Panc1 (cell line): ENCODE results near the gene FEM1B. TPM values are rescaled to one million over a fixed set of nuclear protein-coding genes. Genes with fewer than 3 reads are reported as not detected.

Experiments
- ATAC-seq: fragments of 200-7000 bp; cut with Tn5 transposase; 2 replicates; pipeline ENCODE4 v1.9.1; 2020; ENCODE audit warnings: mild to moderate bottlenecking, moderate library complexity
- BruUV-seq: library from RNA; stranded (reverse); fragments of 400-500 nt; replicated peaks from 2 replicates; lab custom pipeline; 2021; lab: Mats Ljungman, UMichigan
- CTCF ChIA-PET: fragments of 300-600 bp; sonication (Branson Sonifier 250); formaldehyde crosslinking; loops from one replicate; lab custom pipeline; 2022; ENCODE audit warnings: antibody characterized with exemption; lab: Charles Lee
- POLR2A ChIA-PET: fragments of 300-600 bp; sonication (Branson Sonifier 250); formaldehyde crosslinking; loops from one replicate; lab custom pipeline; 2022; ENCODE audit warnings: antibody characterized with exemption; lab: Charles Lee
- DNase-seq: peaks from one replicate; pipeline ENCODE4 v3.0.0-alpha.2; 2010; ENCODE audit warnings: low read depth, low spot score
- H3K27ac ChIP-seq: 2 replicates; pipeline ENCODE4 v1.5.1; 2011; ENCODE audit warnings: mild to moderate bottlenecking, low read length, inconsistent platforms
- H3K27me3 ChIP-seq: fragments of 200-500 bp; sonication (Bioruptor generic); 2 replicates; pipeline ENCODE4 v1.6.0; 2014; ENCODE audit warnings: low read length, inconsistent platforms; ENCODE audit not compliant: control insufficient read depth, insufficient read depth
- H3K36me3 ChIP-seq: fragments of 200-500 bp; sonication (Bioruptor generic); 2 replicates; pipeline ENCODE4 v1.5.1; 2014; ENCODE audit warnings: inconsistent platforms, mild to moderate bottlenecking, low read length, moderate library complexity; ENCODE audit not compliant: control insufficient read depth, insufficient read depth
- H3K4me1 ChIP-seq: 2 replicates; pipeline ENCODE4 v1.5.1; 2011; ENCODE audit warnings: inconsistent platforms, mild to moderate bottlenecking, low read length, moderate library complexity; ENCODE audit not compliant: control insufficient read depth, insufficient read depth
- H3K4me3 ChIP-seq, 2 experiments: 2 replicates each; pipeline ENCODE4 v1.5.1; 2011 to 2012; ENCODE audit warnings: low read depth in 2 of 2, low read length in 2 of 2, mild to moderate bottlenecking in 2 of 2, inconsistent platforms in 1 of 2, moderate library complexity in 1 of 2
- H3K9me3 ChIP-seq: fragments of 200-500 bp; sonication (Bioruptor generic); 2 replicates; pipeline ENCODE4 v1.5.1; 2014; ENCODE audit warnings: low read depth, mild to moderate bottlenecking, inconsistent platforms, low read length, moderate library complexity; ENCODE audit not compliant: control insufficient read depth, insufficient read depth
- CTCF ChIP-seq: fragments of 450-650 bp; IDR thresholded peaks from 2 replicates; pipeline ENCODE4 v1.5.1; 2017; ENCODE audit warnings: mild to moderate bottlenecking
- POLR2AphosphoS5 ChIP-seq: IDR thresholded peaks from 2 replicates; pipeline ENCODE4 v1.6.1; 2012; ENCODE audit warnings: mild to moderate bottlenecking, low read depth, low read length, moderate library complexity
- REST ChIP-seq, 2 experiments: IDR thresholded peaks; 2 replicates each; pipeline ENCODE4 v1.6.1; 2011 to 2012; ENCODE audit warnings: low read depth in 2 of 2, control low read depth in 1 of 2, low read length in 1 of 2, mild to moderate bottlenecking in 1 of 2, moderate library complexity in 1 of 2; ENCODE audit not compliant: insufficient read depth in 1 of 2
- SIN3A ChIP-seq: IDR thresholded peaks from 2 replicates; pipeline ENCODE4 v1.6.1; 2012; ENCODE audit warnings: low read depth, mild to moderate bottlenecking, low read length, moderate library complexity, borderline replicate concordance; ENCODE audit not compliant: insufficient read depth
- TCF7L2 ChIP-seq: IDR thresholded peaks from 2 replicates; pipeline ENCODE4 v1.6.1; 2011; ENCODE audit warnings: mild to moderate bottlenecking, low read depth, low read length, inconsistent platforms
- in situ Hi-C: cut with HindIII; loops from 2 replicates; pipeline ENCODE4 v1.10.0; 2016; ENCODE audit warnings: low sequenced_read_pairs, low pct_unique_long_range_greater_than_20kb
- intact Hi-C: fragments of 100-400 bp; cut with micrococcal nuclease; formaldehyde crosslinking; loops from one replicate; pipeline ENCODE4 v1.10.0; 2022; ENCODE audit not compliant: unreplicated experiment
- total RNA-seq: library from RNA; stranded (reverse); gene quantifications from one replicate; pipeline ENCODE4 v1.2.1, GENCODE V29; 2021; ENCODE audit not compliant: unreplicated experiment

The FEM1B gene
- total RNA-seq, 1 experiment from 2014 or later = 34.8 TPM

GRCh38 chr15:68322796-68323195 lies 45.3 kb downstream of the FEM1B start:
- H3K36me3 ChIP-seq = no peaks in the 10 kb centered on the region
- H3K4me3 ChIP-seq = no peak overlapping the region
- H3K4me1 ChIP-seq = no peaks in the 10 kb centered on the region
- ATAC-seq (no peak), DNase-seq (no peak)
- no peak for TF ChIP-seq TCF7L2
- no peak for TF ChIP-seq SIN3A
- no peak for TF ChIP-seq POLR2AphosphoS5
- no peak for TF ChIP-seq CTCF
- TF ChIP-seq REST (IDR thresholded peaks at IDR 0.05; ENCODE audit: insufficient read depth in 1 of 2, low read depth in 2 of 2, low read length in 1 of 2) = no peak
- no TSS peak for BruUV-seq
- POLR2A ChIA-PET = no interaction called here
- no peaks in the 10 kb centered on the region; the same call in 1 of the 2 replicates for H3K27me3 ChIP-seq
- no peak overlapping the region for H3K27ac ChIP-seq
- in situ Hi-C loops (no loop called here), intact Hi-C loops (no loop called here)
- no peaks in the 10 kb centered on the region for H3K9me3 ChIP-seq
- CTCF ChIA-PET = interaction anchor here (1.5 kb wide), 1 partner anchor 17 kb away, joined by 4 read pairs; no protein-coding TSS in a partner anchor

- Histone ChIP-seq H3K9me3 (no peaks in the 10 kb centered on the region), H3K4me3 (no peak overlapping the region), H3K27ac (no peak overlapping the region), H3K27me3 (no peaks in the 10 kb centered on the region; the same call in 1 of the 2 replicates), H3K36me3 (no peaks in the 10 kb centered on the region), H3K4me1 (no peaks in the 10 kb centered on the region)
- no TSS peak for BruUV-seq
- in situ Hi-C loops (no loop called here), intact Hi-C loops (no loop called here)
- POLR2A ChIA-PET = no interaction called here
- CTCF ChIA-PET = no interaction called here
- no peak for ATAC-seq
- TF ChIP-seq REST (IDR thresholded peaks at IDR 0.05; ENCODE audit: insufficient read depth in 1 of 2, low read depth in 2 of 2, low read length in 1 of 2) = no peak
- no peak for TF ChIP-seq TCF7L2
- no peak for TF ChIP-seq CTCF
- no peak for TF ChIP-seq SIN3A
- no peak for TF ChIP-seq POLR2AphosphoS5
- DNase-seq = no peak
These were observed 48.2 kb downstream of the FEM1B start for GRCh38 chr15:68325726-68326125.
